Epithelial cell of proximal tubule (primary cell): Measurements from ENCODE around the gene LZTFL1. TPM values are rescaled to one million over a fixed set of nuclear protein-coding genes. Genes with fewer than 3 reads are reported as not detected.

Experiments used
- DNase-seq: peaks from one replicate; pipeline ENCODE4 v3.0.0-alpha.2; 2011; ENCODE audit warnings: low read depth
- H3K4me3 ChIP-seq: 2 replicates; pipeline ENCODE4 v1.5.1; 2011; ENCODE audit warnings: low read depth, mild to moderate bottlenecking, low read length
- total RNA-seq: library from RNA; depleted of rRNA; stranded (reverse); fragments of >200 nt; gene quantifications from 2 replicates; pipeline ENCODE4 v1.2.3, GENCODE V29; 2015
- TF ChIP-seq, protein P1 (sequence below): conservative IDR thresholded peaks from 2 replicates; pipeline ENCODE4 v1.5.1; 2012; ENCODE audit warnings: low read depth, mild to moderate bottlenecking, low read length

Gene LZTFL1
- total RNA-seq, 1 donor from 2014 or later: 8.6 TPM

DNA sequence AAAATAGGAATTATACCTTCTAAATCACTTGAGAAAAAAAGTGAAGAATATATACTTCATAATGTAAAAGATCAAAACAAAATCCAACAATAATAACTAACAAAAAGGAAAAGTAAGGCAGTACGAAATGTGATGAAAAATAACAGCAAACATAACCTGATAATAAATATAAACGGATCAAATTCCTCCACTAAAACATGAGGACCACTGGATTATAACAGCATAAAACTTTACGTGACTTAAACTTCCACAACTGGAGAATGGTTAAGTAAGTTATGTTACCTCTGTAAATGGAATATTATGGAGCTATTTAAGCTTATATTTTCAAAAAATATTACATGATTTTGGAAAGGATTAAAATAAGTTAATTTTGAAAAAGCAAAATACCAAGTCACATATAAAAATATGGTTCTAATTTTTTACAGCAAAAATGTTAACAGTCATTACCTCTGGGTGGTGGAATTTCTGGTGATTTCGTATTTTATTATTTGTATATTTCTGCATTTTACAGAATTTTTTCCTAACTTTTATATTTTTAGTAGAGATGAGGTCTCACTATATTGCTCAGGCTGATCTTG, 52.6 kb downstream of the LZTFL1 start:
- TF ChIP-seq, protein P1, sequence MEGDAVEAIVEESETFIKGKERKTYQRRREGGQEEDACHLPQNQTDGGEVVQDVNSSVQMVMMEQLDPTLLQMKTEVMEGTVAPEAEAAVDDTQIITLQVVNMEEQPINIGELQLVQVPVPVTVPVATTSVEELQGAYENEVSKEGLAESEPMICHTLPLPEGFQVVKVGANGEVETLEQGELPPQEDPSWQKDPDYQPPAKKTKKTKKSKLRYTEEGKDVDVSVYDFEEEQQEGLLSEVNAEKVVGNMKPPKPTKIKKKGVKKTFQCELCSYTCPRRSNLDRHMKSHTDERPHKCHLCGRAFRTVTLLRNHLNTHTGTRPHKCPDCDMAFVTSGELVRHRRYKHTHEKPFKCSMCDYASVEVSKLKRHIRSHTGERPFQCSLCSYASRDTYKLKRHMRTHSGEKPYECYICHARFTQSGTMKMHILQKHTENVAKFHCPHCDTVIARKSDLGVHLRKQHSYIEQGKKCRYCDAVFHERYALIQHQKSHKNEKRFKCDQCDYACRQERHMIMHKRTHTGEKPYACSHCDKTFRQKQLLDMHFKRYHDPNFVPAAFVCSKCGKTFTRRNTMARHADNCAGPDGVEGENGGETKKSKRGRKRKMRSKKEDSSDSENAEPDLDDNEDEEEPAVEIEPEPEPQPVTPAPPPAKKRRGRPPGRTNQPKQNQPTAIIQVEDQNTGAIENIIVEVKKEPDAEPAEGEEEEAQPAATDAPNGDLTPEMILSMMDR: no peak
- no peak overlapping the region for H3K4me3 ChIP-seq
- DNase-seq: no peak

DNA sequence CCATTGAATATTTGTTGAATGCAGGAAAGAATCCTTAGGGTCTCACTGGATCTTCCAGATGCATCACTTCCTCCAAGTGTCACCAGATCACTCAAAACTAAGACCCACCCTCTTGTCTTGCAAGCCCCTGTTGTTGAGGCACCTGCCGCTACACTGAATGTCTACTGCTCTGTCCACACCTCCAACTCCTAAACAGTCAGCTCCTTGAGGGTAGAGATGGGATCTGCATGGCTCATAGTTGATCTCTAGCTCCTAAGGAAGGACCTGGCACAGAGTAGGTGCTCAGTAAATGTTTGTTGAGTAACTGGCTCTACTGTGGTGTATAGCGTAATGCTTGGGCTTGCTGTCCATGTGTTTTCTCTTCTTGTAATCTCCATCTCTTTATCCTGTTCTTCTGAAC, 54.4 kb downstream of the LZTFL1 start:
- H3K4me3 ChIP-seq: no peak overlapping the region
- DNase-seq: no peak
- TF ChIP-seq, protein P1: no peak

DNA sequence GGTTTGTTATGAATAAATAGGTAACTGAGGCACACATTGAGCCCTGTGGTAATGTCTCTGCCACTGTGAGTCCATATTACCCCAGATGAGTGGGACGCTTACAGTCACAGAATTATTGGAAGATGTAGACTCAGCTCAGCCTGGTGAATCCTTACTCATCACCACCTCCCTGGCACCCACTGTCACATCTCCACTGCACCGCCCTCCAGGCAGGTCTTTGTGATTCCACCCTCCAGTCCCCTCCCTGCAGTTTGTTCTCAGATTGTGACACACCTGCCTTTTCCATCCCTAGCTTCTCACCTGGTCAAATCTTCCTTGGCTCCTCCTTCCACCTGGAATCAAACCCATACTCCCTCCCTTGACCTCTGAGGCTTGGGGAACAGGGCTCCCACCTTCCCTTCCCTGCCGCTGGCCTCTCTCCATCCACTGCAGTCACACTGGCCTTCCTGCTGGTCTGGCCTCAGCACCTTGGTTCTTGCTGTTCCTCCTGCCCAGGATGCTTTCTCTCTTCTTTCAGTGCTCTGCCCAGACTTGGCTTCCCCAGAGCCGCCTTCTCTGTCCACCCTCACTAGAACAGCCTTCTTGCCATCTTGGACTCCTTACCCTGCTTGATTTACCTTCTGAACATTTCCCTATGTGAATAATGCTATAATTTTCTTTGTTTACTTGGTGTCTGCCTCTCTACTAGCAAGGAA, 55.0 kb downstream of the LZTFL1 start:
- TF ChIP-seq, protein P1: no peak
- DNase-seq: no peak
- no peak overlapping the region for H3K4me3 ChIP-seq

DNA sequence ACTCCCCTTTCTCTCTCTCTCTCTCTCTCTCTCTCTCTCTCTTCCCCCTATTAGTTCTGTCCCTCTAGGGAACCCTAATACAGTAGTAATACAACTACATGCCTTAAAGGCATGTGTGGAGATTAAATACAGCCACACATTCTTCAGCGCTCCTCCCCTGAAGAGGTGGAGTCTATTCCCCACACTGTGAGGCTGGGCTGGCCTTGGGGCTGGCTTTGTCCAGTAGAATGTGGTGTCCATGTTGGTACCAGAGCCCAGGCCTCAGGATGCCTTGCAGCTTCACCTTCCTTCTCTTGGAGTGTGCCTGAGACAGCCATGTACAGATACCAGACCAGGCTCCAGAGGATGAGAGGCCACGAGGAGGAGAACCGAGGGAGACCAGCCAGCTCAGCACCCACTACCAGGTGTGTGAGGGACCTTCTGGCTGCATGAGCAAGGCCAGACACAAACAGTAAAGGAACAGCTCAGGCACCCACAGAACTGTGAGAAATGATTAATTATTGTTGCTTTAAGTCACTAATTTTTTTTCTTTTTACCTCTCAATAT, 56.2 kb downstream of the LZTFL1 start:
- TF ChIP-seq, protein P1: no peak
- DNase-seq: no peak
- H3K4me3 ChIP-seq: no peak overlapping the region

DNA sequence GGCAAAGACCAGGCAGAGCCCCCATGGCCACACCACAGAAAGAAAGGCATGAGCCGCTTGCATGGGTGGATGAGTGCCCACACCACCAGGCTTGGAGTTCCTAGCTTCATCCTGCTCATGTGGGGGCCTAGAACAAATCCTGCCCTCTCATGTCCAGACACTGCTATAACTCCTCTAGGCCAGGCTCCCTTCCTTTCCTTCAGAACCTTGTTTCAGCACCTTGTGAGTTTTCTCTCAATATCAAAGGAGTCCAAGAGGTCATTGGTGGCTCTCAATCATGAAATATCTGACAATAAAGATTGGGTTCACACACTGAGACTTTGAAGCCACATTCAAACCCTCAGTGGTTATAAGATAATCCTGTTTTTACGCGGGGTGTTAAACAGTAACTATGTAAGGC, 58.3 kb downstream of the LZTFL1 start:
- H3K4me3 ChIP-seq: no peak overlapping the region
- DNase-seq: no peak
- TF ChIP-seq, protein P1: peak; percentile 29

DNA sequence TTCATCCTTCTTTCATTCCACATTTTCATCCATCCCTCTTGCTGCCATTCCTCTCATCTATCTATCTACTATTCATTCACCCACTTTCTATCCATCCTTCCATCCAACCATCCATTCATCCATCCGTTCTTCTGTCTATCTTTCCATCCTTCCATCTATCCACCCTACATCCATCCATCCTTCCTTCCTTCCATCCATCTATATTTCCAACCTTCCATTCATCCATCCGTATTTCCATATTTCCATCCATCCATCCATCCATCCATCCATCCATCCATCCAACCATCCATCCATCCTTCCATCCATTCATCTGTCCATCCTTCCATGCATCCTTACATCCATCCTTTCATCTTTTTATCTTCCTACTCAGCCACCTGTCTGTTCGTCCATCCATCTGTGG, 59.5 kb downstream of the LZTFL1 start:
- TF ChIP-seq, protein P1: no peak
- no peak overlapping the region for H3K4me3 ChIP-seq
- no peak for DNase-seq

DNA sequence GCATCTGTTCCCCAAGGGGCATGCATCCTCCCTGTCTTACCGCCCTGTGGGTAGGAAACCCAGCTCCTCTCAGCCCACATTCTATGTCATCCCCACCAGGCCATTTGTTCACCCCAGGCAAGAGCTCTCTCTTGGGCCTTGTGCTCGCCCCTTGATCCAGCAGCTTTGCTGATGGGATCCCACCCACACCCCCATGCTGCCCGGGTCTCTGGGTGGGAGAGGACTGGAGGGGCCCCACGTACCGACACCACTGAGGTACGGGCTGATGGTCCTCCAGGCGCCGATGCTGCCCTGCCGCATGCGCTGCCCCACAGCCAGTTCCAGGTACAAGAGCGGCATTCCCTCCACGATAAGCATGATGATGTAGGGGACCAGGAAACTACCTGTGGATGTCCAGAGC, 60.1 kb downstream of the LZTFL1 start:
- no peak overlapping the region for H3K4me3 ChIP-seq
- no peak for DNase-seq
- TF ChIP-seq, protein P1: no peak
